ENCODE measurements around the gene SETBP1.

The SETBP1 gene

GRCh38 chr18:44870631-44871502, 190.2 kb downstream of the SETBP1 start:
- no peak for ATAC-seq
- DNase-seq, result no peak

DNA sequence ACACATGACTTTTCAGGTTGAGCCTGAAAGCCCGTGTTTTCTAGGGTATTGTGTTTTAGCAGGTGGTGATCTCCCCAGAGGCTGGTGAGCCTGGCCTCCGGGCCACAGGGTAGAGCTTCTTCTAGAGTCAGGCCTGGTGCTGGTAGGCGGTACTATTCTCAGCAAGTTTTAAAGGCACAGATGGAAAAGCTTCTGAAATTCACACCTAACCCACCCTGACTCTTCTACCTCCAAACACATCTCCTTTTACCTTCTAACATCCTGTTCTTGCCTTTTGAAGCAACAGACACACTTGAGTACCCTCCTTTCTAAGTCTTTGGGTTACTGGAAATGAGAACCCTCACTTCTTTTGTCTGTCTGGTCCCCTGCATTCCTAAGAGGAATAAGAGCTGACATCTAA, 191.1 kb downstream of the SETBP1 start:
- peak; percentile 43 for ATAC-seq

DNA sequence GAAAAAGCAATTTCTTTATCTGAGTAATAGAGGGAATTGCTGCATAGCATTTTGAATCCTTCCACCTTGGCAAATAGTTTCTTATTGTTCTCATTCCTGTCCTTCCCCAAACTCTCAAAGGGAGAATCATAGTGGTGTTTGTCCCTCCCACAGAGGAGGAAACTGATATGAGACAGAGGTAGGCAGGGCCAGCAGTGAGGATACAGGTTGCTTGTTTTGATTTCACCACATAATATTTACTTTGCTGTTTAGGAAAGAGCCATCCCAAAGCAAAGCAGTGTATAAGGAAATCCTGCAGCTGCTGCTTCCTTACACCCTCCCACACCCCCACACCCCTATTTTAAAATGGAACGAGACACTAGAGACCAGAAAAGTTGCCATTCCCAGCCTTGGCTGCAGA, 195.3 kb downstream of the SETBP1 start:
- DNase-seq (no peak), ATAC-seq (no peak)

More for the DNA sequence above, 191.1 kb downstream of the SETBP1 start:
- no peak for DNase-seq

- DNase-seq (no peak), ATAC-seq (no peak)
These were observed 196.1 kb downstream of the SETBP1 start for GRCh38 chr18:44876755-44877154.

GRCh38 chr18:44878335-44878734, 197.6 kb downstream of the SETBP1 start:
- DNase-seq (no peak), ATAC-seq (no peak)

GRCh38 chr18:44880170-44880569, 199.5 kb downstream of the SETBP1 start:
- no peak for DNase-seq
- no peak for ATAC-seq

DNA sequence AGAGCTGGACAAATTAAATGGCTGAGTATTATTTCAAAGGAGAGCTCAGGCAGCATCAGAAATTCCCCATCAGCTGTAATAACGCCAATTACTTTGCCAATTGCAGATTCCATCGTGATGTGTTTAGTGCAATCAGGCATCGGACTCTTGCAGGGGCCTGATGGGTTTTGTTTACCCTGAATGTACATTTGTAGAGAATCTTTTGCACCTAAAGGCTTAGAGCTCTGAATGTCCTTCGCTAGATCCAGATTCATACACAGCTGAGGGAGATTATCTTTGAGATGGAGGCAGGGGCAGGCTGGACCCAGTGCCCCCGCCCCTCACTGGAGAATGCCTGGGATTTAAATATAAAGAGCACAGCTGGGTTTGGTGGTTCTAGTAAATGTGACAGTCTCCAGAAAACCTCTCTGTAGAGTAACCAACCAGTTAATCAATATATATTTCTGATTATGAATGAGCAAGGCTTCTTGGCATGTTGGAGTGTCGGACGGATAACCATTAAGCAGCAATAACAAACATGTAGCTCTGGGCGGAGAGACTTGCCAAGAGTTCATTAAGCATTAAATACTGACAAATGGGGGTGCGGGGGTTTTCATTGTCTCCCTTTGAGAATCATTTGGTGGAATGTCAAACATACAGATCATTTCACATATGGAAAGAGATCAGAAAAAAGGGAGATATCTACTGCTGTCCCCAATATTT, 200.9 kb downstream of the SETBP1 start:
- DNase-seq (no peak), ATAC-seq (no peak)

DNA sequence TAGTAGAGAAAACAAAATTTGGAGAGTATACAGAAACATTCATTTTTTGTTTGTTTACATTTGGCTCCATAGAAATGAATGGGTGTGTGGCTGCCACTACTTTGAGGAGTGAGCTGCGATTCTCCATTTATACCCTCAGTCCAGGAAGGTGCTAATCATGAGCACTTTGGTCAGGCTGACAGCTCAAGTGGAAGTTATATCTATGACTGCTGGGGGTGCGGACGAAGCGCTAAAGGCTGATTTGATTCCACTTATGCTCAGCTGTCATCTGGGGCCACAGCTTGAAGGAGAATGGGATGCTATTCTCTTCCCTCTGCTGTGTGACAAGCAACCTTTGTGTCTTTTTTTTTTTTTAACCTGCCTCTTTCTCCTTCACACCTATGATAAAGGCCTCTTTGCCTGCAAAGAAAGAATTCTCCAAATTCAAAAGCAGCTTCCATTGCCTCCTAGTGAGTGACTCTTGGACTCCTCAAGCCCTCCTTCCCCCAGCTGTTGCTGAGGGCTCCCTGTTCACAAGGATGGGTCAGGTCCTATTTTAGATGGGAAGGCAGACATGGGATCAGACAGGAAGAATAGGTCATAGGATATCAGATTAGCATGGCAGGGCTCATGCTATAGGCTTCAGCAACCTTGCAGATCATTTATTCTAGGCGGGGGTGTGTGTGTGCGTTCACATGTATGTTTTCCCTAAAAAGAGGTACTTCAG, 201.6 kb downstream of the SETBP1 start:
- DNase-seq (no peak), ATAC-seq (no peak)

GRCh38 chr18:44883671-44884070, 203.0 kb downstream of the SETBP1 start:
- DNase-seq, result no peak
- no peak for ATAC-seq

- ATAC-seq (no peak), DNase-seq (no peak)
These were observed 203.7 kb downstream of the SETBP1 start for GRCh38 chr18:44884431-44884830.

DNA sequence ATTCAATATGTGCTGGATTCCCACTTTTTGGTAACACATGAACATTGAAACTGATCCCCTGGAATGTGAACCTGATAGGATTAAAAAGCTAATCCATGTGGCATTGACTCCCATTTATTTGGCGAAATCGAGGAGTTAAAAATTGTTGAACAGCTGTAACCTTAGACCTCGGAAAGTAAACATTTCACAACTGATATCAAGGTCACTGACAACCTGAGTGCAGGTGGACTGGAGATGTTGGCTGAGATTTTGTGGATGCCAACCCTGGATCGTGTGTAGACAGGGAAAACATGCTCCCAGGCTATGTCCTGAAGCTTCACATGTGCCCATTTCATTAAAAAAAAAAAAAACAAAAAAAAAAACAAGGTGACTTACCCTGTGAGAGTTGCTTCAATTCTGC, 204.8 kb downstream of the SETBP1 start:
- no peak for DNase-seq
- ATAC-seq, result no peak

- ATAC-seq, result peak; percentile 99
- DNase-seq, result peak; percentile 54
These were observed 206.5 kb downstream of the SETBP1 start for GRCh38 chr18:44887227-44887631.

GRCh38 chr18:44889111-44889510, 208.4 kb downstream of the SETBP1 start:
- DNase-seq, result no peak
- no peak for ATAC-seq

DNA sequence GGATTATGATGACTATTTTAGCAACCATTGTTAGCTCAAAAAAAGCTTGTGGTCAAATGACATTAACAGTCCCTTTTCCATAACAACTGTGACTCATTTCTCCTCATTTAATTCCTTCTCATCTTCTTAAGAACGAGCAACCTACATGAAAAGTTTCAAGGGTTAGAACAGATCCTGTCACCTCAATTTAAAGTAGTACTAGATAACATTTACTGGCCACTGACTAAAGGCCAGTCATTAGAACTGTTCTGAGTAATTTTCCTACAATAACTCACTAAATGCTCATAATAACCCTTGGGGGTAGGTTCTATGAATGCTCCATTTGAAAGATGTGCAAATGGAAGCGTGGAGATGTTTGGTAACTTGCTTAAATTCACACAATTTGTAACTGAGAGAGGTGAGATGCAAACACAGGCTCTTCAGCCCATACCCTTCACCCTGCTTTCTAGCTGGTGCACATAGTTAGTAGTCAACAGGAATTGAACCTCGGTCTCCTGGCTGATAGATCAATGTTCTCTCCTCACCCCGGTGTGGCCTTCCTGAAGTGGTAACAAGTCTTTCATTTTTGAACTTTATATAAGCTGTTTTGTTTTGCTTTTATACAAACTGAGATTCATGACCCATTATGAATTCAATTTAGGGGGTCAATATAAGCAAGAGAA, 212.5 kb downstream of the SETBP1 start:
- ATAC-seq (peak; percentile 84), DNase-seq (peak; percentile 13)

DNA sequence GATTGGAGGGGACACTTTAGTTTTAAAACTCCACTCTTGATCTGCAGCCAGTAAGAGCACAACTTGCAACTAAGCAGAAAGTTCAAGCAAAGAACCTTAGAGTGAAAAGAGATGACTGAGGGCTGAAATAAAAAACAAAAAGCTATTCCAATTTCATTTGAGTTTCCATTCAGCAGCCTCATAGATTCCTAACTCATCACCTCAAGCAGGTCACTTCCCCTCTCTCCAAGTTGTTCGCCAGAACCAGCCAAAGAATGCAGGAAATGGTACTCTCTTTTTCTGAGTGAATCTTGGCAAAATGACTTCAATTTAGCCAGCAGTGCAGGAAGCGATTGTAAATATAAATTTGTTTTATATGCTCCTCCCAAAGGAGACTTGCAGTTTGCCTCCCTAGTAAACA, 213.3 kb downstream of the SETBP1 start:
- DNase-seq (no peak), ATAC-seq (no peak)

GRCh38 chr18:44895176-44895798, 214.6 kb downstream of the SETBP1 start:
- peak; percentile 41 for DNase-seq
- peak; percentile 41 for ATAC-seq

- no peak for ATAC-seq
- DNase-seq, result no peak
These were observed 216.2 kb downstream of the SETBP1 start for GRCh38 chr18:44896846-44897245.

DNA sequence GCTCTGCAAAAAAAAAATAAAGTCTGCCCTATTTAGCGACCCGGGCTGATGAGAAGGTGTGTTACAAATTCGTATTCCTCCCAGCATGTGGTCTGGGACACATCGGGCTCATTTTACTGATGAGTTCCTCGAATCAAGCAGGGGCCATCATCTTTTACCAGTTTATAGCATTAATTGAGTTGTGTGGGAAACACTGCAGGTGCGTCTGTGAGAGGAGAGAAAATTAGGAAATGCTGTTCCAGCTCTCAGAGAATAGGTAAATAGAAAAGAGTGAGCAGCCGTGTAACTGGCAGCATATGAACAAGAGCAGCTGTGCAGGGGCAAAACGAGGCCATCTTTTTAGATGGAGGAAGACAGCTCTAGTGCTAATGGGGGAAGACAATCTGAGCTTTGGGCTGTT, 216.7 kb downstream of the SETBP1 start:
- DNase-seq (no peak), ATAC-seq (no peak)

DNA sequence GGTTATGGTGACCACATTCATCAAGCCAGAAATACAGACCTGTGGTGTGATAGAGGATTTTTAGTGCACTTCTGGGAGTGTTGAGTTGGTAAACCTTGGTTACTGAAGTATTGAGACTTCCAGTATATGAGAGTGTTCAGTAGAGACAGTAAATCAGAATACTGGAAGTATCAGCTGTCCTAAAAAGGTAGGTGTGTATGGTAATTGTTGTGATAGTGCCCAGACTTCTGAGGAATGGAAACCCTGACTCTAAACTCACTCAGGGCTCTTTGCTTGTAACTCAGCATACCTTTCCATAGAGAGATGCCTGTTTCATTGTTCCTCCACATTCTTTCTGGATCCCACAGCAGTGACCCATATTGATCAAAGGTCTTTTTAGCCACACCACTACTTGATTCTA, 217.1 kb downstream of the SETBP1 start:
- ATAC-seq, result peak; percentile 20
- no peak for DNase-seq

- ATAC-seq, result no peak
- no peak for DNase-seq
These were observed 217.8 kb downstream of the SETBP1 start for GRCh38 chr18:44898498-44898897.

DNA sequence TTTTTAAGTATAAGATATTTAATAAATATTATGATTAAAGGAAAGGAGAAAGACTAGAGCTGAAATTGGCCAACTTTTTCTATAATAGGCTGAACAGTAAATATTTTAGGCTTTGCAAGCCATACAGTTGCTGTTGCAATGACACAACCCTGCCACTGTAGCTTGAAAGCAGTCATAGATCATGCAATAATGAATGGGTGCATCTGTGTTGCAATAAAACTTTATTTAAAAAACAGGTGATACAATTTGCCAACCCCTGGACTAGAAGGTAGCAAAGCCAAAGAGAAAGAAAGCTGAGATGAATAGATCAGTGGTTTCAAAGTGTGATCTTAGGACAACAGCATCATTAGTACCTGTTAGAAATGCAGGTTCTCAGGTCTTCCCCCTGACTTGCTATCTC, 219.1 kb downstream of the SETBP1 start:
- DNase-seq (no peak), ATAC-seq (no peak)

DNA sequence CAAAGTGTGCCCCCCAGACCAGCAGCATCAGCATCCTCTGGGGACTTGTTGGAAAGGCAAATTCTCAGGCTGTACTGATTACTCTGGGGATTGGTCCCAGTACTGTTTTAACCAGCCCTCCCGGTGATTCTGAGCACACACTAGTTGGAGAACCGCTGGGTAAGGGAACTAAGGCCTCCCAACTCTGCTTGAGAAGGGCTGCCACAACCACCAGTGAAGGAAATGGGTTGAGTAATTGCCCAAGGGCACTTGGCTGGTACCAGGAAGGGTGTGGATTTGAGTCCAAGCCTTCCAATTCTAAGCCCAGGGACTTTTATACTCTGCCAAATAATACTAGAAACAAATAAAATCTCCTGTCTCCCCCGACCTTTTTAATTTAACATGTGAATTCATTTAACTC, 219.9 kb downstream of the SETBP1 start:
- ATAC-seq (no peak), DNase-seq (no peak)

Measured in stimulated activated naive CD8-positive, alpha-beta T cell treated with anti-CD3 and anti-CD28 coated beads, Interleukin-15, Interleukin-2, amounts not matched to agents 100 U/mL and 50 U/mL, for 24 hours (primary cell).